PC-9 (cell line): Measurements from ENCODE around the gene VENTX. TPM values are rescaled to one million over a fixed set of nuclear protein-coding genes. Genes with fewer than 3 reads are reported as not detected.

Experiments
- BruUV-seq: library from RNA; stranded (reverse); fragments of 400-500 nt; replicated peaks from 2 replicates; lab custom pipeline; 2021; lab: Mats Ljungman, UMichigan
- CTCF ChIA-PET: fragments of 300-600 bp; sonication (Branson Sonifier 250); formaldehyde crosslinking; loops from one replicate; lab custom pipeline; 2022; ENCODE audit warnings: antibody characterized with exemption; lab: Charles Lee
- POLR2A ChIA-PET: fragments of 300-600 bp; sonication (Branson Sonifier 250); formaldehyde crosslinking; loops from one replicate; lab custom pipeline; 2022; ENCODE audit warnings: antibody characterized with exemption; ENCODE audit not compliant: unreplicated experiment; lab: Charles Lee
- DNase-seq, 2 experiments: peaks; one replicate each; pipeline versions ENCODE4 v3.0.0 to v3.0.0-alpha.2; 2015 to 2022; ENCODE audit warnings: mixed read lengths in 1 of 2
- H2AFZ ChIP-seq: fragments of 200-600 bp; sonication (generic); 2 replicates; pipeline ENCODE4 v1.8.1; 2017; ENCODE audit warnings: antibody characterized with exemption
- H3F3A ChIP-seq: fragments of 200-600 bp; sonication (generic); 2 replicates; pipeline ENCODE4 v1.8.1; 2017; ENCODE audit warnings: antibody characterized with exemption, mild to moderate bottlenecking, low read depth; ENCODE audit not compliant: insufficient read depth
- H3K27ac ChIP-seq: fragments of 200-600 bp; sonication (generic); 2 replicates; pipeline ENCODE4 v1.6.1; 2016; ENCODE audit warnings: mixed run types
- H3K27me3 ChIP-seq: fragments of 200-600 bp; sonication (generic); 2 replicates; pipeline ENCODE4 v1.6.1; 2016; ENCODE audit warnings: low read depth, mixed run types; ENCODE audit not compliant: insufficient read depth
- H3K36me3 ChIP-seq: fragments of 200-600 bp; sonication (generic); 2 replicates; pipeline ENCODE4 v1.6.1; 2016; ENCODE audit warnings: low read depth, mixed run types
- H3K4me1 ChIP-seq: fragments of 200-600 bp; sonication (generic); replicated peaks from 2 replicates; pipeline ENCODE4 v1.6.1; 2016; ENCODE audit warnings: mixed run types; ENCODE audit not compliant: insufficient read depth
- H3K4me2 ChIP-seq: fragments of 200-600 bp; sonication (generic); 2 replicates; pipeline ENCODE4 v1.6.1; 2017; ENCODE audit warnings: mixed run types
- H3K4me3 ChIP-seq: fragments of 200-600 bp; sonication (generic); 2 replicates; pipeline ENCODE4 v1.6.1; 2016; ENCODE audit warnings: mixed run types
- H3K79me2 ChIP-seq: fragments of 200-600 bp; sonication (generic); 2 replicates; pipeline ENCODE4 v1.6.1; 2017; ENCODE audit warnings: low read depth, mixed run types
- H3K9me2 ChIP-seq: fragments of 200-600 bp; sonication (generic); 2 replicates; pipeline ENCODE4 v1.8.1; 2017; ENCODE audit warnings: mild to moderate bottlenecking; ENCODE audit not compliant: insufficient read depth
- H3K9me3 ChIP-seq: fragments of 200-600 bp; sonication (generic); 2 replicates; pipeline ENCODE4 v1.8.1; 2016; ENCODE audit warnings: low read depth; ENCODE audit not compliant: insufficient read depth
- H4K20me1 ChIP-seq: fragments of 200-600 bp; sonication (generic); 2 replicates; pipeline ENCODE4 v1.8.1; 2017; ENCODE audit not compliant: insufficient read depth
- CTCF ChIP-seq: fragments of 200-600 bp; sonication (generic); conservative IDR thresholded peaks from 2 replicates; pipeline ENCODE4 v1.6.1; 2017; ENCODE audit warnings: mixed run types, antibody characterized with exemption, mild to moderate bottlenecking, moderate library complexity
- EZH2 ChIP-seq: fragments of 200-600 bp; sonication (generic); IDR thresholded peaks from 2 replicates; pipeline ENCODE4 v1.8.0; 2017; ENCODE audit warnings: antibody characterized with exemption, low read depth
- intact Hi-C: fragments of 100-400 bp; cut with micrococcal nuclease; formaldehyde crosslinking; loops from one replicate; pipeline ENCODE4 v1.10.0; 2022; ENCODE audit not compliant: unreplicated experiment
- total RNA-seq: library from RNA; stranded (reverse); gene quantifications from 2 replicates; pipeline ENCODE4 v1.2.3, GENCODE V29; 2021

The VENTX gene
- total RNA-seq, 1 experiment from 2014 or later, result not detected

- Histone ChIP-seq H3K4me1 (peaks cover 9% of the 10 kb centered on the region), H4K20me1 (no peaks in the 10 kb centered on the region), H3K27me3 (no peaks in the 10 kb centered on the region), H3K79me2 (no peaks in the 10 kb centered on the region), H3K27ac (no peak overlapping the region), H3K4me2 (no peak overlapping the region), H3K4me3 (no peak overlapping the region), H3K9me3 (no peaks in the 10 kb centered on the region), H3K9me2 (no peaks in the 10 kb centered on the region), H2AFZ (no peak overlapping the region), H3F3A (peaks cover 2% of the 10 kb centered on the region; the same call in 1 of the 2 replicates), H3K36me3 (no peaks in the 10 kb centered on the region)
- BruUV-seq, result no TSS peak
- CTCF ChIA-PET, result no interaction called here
- POLR2A ChIA-PET, result no interaction called here
- no peak for DNase-seq
- TF ChIP-seq CTCF (no peak), EZH2 (no peak)
- intact Hi-C loops, result loop anchor here (10.0 kb wide), 1 partner anchor 60 kb away; no protein-coding TSS in a partner anchor
Measured at GRCh38 chr10:133285217-133285616, 47.6 kb downstream of the VENTX start.

- H3K27me3 ChIP-seq, result no peaks in the 10 kb centered on the region
- H4K20me1 ChIP-seq, result no peaks in the 10 kb centered on the region
- H3K4me2 ChIP-seq, result no peak overlapping the region
- no peak overlapping the region for H2AFZ ChIP-seq
- H3K27ac ChIP-seq, result no peak overlapping the region
- no TSS peak for BruUV-seq
- no peaks in the 10 kb centered on the region for H3K79me2 ChIP-seq
- 0 out of 2 replicates have a peak, but pooled peaks cover 1% of the 10 kb centered on the region for H3K4me1 ChIP-seq
- no peaks in the 10 kb centered on the region for H3K9me3 ChIP-seq
- no peaks in the 10 kb centered on the region for H3K36me3 ChIP-seq
- no peaks in the 10 kb centered on the region for H3F3A ChIP-seq
- DNase-seq, result no peak
- ChIA-PET POLR2A (no interaction called here), CTCF (no interaction called here)
- TF ChIP-seq EZH2 (no peak), CTCF (no peak)
- H3K9me2 ChIP-seq, result no peaks in the 10 kb centered on the region
- H3K4me3 ChIP-seq, result no peak overlapping the region
- intact Hi-C loops, result loop anchor here (10.0 kb wide), 1 partner anchor 62 kb away; no protein-coding TSS in a partner anchor
Measured at GRCh38 chr10:133286366-133286765, 48.7 kb downstream of the VENTX start.

- H4K20me1 ChIP-seq, result no peaks in the 10 kb centered on the region
- H3K4me2 ChIP-seq, result no peak overlapping the region
- H3K79me2 ChIP-seq, result no peaks in the 10 kb centered on the region
- ChIA-PET POLR2A (no interaction called here), CTCF (no interaction called here)
- intact Hi-C loops, result loop anchor here (10.0 kb wide), 1 partner anchor 63 kb away; no protein-coding TSS in a partner anchor
- H3K4me1 ChIP-seq, result peaks cover 6% of the 10 kb centered on the region
- BruUV-seq, result no TSS peak
- H3F3A ChIP-seq, result peaks cover 5% of the 10 kb centered on the region; the same call in 1 of the 2 replicates
- no peak overlapping the region for H2AFZ ChIP-seq
- TF ChIP-seq CTCF (no peak), EZH2 (no peak)
- DNase-seq, result no peak
- H3K9me3 ChIP-seq, result no peaks in the 10 kb centered on the region
- H3K4me3 ChIP-seq, result no peak overlapping the region
- no peaks in the 10 kb centered on the region for H3K9me2 ChIP-seq
- no peak overlapping the region for H3K27ac ChIP-seq
- no peaks in the 10 kb centered on the region for H3K36me3 ChIP-seq
- H3K27me3 ChIP-seq, result no peaks in the 10 kb centered on the region
Measured at GRCh38 chr10:133287832-133288500, 50.3 kb downstream of the VENTX start.
